D721Med (cell line): Measurements from ENCODE around the gene FBXW4.

Experiments used
- DNase-seq: peaks from one replicate; pipeline ENCODE4 v3.0.0; 2011; ENCODE audit warnings: low spot score; ENCODE audit not compliant: insufficient read length
- FAIRE-seq: peaks from 2 replicates; lab custom pipeline; 2011; peaks lifted over from hg19 to GRCh38; lab: Jason Lieb, UNC
- CTCF ChIP-seq: IDR thresholded peaks from 2 replicates; pipeline ENCODE4 v1.5.1; 2012; ENCODE audit warnings: mild to moderate bottlenecking, control low read depth; ENCODE audit not compliant: insufficient read depth; ENCODE audit errors: missing control alignments

The FBXW4 gene

DNA sequence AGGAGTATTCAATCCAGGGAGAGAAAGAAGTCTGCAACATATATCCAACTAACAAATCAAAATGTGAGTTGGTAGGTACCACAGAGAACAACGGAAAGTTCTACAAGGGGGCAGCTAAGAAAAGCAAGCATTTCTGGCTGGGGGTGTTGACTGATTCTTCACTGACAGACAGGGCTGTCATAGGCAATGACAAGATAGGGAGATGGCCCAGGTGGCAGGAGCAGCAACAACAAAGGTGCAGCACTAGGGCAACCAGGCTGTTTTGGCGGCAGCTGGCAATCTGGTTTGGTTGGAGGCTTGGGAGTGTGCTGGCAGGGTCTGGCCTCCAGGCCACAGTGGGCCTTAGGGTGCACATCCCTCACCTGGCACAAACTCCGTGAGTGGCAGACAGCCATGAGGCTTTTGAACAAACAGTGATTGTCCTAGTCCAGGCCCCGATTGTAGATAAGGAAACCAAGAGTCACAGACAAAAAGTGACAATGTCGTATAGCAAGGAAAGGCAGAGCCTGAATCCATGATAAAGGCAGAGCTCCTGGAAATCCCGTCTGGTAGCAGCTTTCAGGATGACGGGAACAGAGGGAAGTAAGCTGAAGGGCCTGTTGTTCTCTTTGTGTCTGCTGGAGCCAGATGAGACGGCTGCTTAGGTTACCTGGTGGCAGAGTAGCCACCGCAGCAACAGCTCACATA lies 78.4 kb downstream of the FBXW4 start:
- FAIRE-seq = no peak
- TF ChIP-seq CTCF = no peak
- DNase-seq = no peak

- TF ChIP-seq CTCF = no peak
- no peak for FAIRE-seq
- no peak for DNase-seq
Measured at GRCh38 chr10:101615525-101616116, 79.3 kb downstream of the FBXW4 start.

- FAIRE-seq = no peak
- no peak for TF ChIP-seq CTCF
Measured at GRCh38 chr10:101614663-101615524, 80.1 kb downstream of the FBXW4 start.

GRCh38 chr10:101613646-101614045 lies 81.3 kb downstream of the FBXW4 start:
- DNase-seq (no peak), FAIRE-seq (no peak)
- TF ChIP-seq CTCF = no peak

More at GRCh38 chr10:101614663-101615524, 80.1 kb downstream of the FBXW4 start:
- DNase-seq = no peak

- FAIRE-seq (peak; percentile 35), DNase-seq (peak; percentile 94)
- TF ChIP-seq CTCF = no peak
Measured at GRCh38 chr10:101612872-101613271, 82.1 kb downstream of the FBXW4 start.

DNA sequence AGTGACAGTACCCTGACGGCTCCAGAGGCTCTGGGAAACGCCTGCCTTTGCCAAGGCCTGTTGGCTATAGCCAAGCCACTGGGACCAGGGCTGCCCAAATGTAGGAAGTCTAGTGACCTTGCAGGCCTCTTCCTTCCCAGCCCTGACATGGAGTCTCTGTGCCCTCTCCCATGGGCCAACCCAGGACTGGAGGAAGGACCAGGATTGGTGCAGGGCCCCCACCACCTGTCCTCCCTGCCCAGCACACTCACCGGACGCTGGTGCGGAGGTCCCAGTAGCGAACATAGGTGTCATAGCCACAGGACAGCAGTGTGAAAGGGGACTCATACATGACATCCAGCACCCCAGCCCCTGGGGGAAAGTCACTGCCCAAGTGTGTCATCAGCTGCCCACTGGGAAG lies 82.9 kb downstream of the FBXW4 start:
- DNase-seq = no peak
- TF ChIP-seq CTCF = no peak
- FAIRE-seq = no peak
